Activated CD8-positive, alpha-beta memory T cell treated with anti-CD3 and anti-CD28 coated beads, Interleukin-2, amount 50 U/mL, for 24 hours (primary cell): ENCODE data around the gene SLC28A3.
"Not testable (repeated sequence)": the region's sequence is repeated elsewhere in the genome, so short reads cannot be mapped to it uniquely, and the experiment has no call there.

ENCODE experiments used
- DNase-seq: peaks from one replicate; pipeline ENCODE4 v3.0.0-alpha.2; 2020; ENCODE audit errors: extremely low read depth

Gene SLC28A3

GRCh38 chr9:84340535-84340934, at the start of gene SLC28A3:
TSS of gene SLC28A3 (minus strand) at chr9:84340758. CDS start at chr9:84340633, 125 bp downstream.
- no peak for DNase-seq

GRCh38 chr9:84390254-84390653, 49.7 kb upstream of the SLC28A3 start:
- DNase-seq, result not testable (repeated sequence)

- DNase-seq, result no peak
Measured at GRCh38 chr9:84387821-84388220, 47.3 kb upstream of the SLC28A3 start.

GRCh38 chr9:84386753-84387152, 46.2 kb upstream of the SLC28A3 start:
- DNase-seq, result no peak

GRCh38 chr9:84385386-84386040, 45.0 kb upstream of the SLC28A3 start:
- no peak for DNase-seq

GRCh38 chr9:84384617-84385016, 44.1 kb upstream of the SLC28A3 start:
- DNase-seq, result no peak

- DNase-seq, result no peak
Measured at GRCh38 chr9:84383178-84383577, 42.6 kb upstream of the SLC28A3 start.

- DNase-seq, result no peak
Measured at GRCh38 chr9:84382720-84383119, 42.2 kb upstream of the SLC28A3 start.

GRCh38 chr9:84381508-84381907, 41.0 kb upstream of the SLC28A3 start:
- no peak for DNase-seq

- DNase-seq, result no peak
Measured at GRCh38 chr9:84379740-84380139, 39.2 kb upstream of the SLC28A3 start.

GRCh38 chr9:84375954-84376353, 35.4 kb upstream of the SLC28A3 start:
- no peak for DNase-seq

- DNase-seq, result no peak
Measured at GRCh38 chr9:84374516-84374915, 34.0 kb upstream of the SLC28A3 start.

- DNase-seq, result no peak
Measured at GRCh38 chr9:84374013-84374412, 33.5 kb upstream of the SLC28A3 start.

GRCh38 chr9:84371737-84372136, 31.2 kb upstream of the SLC28A3 start:
- no peak for DNase-seq

GRCh38 chr9:84368601-84369000, 28.0 kb upstream of the SLC28A3 start:
- no peak for DNase-seq

- not testable (repeated sequence) for DNase-seq
Measured at GRCh38 chr9:84367726-84368125, 27.2 kb upstream of the SLC28A3 start.

- DNase-seq, result no peak
Measured at GRCh38 chr9:84366683-84367082, 26.1 kb upstream of the SLC28A3 start.

GRCh38 chr9:84364894-84365490, 24.4 kb upstream of the SLC28A3 start:
- not testable (repeated sequence) for DNase-seq

GRCh38 chr9:84361645-84362044, 21.1 kb upstream of the SLC28A3 start:
- no peak for DNase-seq

GRCh38 chr9:84357275-84357674, 16.7 kb upstream of the SLC28A3 start:
- DNase-seq, result no peak

GRCh38 chr9:84354035-84354434, 13.5 kb upstream of the SLC28A3 start:
- no peak for DNase-seq

- DNase-seq, result no peak
Measured at GRCh38 chr9:84349671-84350070, 9.1 kb upstream of the SLC28A3 start.

- no peak for DNase-seq
Measured at GRCh38 chr9:84343111-84343521, 2.6 kb upstream of the SLC28A3 start.

GRCh38 chr9:84339962-84340361, 596 bp downstream of the SLC28A3 start:
- DNase-seq, result no peak
